ENCODE data around the gene GMDS. TPM values are rescaled to one million over a fixed set of nuclear protein-coding genes. Genes with fewer than 3 reads are reported as not detected.

GMDS gene
- total and polyA plus RNA-seq, 2 donors (not counting 3 experiments of a cell fraction or from before 2014, with no cell fraction given): 9.8 to 23.5 TPM

GRCh38 chr6:1720620-1721322, 524.6 kb downstream of the GMDS start:
- peaks cover 11% of the 10 kb centered on the region for H3K4me1 ChIP-seq (ENCODE audit: control insufficient read depth, extremely low read depth, insufficient read depth, low read length)
- no peaks in the 10 kb centered on the region for H3K27me3 ChIP-seq (ENCODE audit: control insufficient read depth in 2 of 2, insufficient read depth in 2 of 2, low read length in 2 of 2)
- no peaks in the 10 kb centered on the region for H3K36me3 ChIP-seq (ENCODE audit: control insufficient read depth in 2 of 2, extremely low read depth in 1 of 2, insufficient read depth in 2 of 2, low read length in 2 of 2)
- H3K9me3 ChIP-seq (replicated peaks; ENCODE audit: control insufficient read depth, insufficient read depth, low read length): no peaks in the 10 kb centered on the region
- CTCF ChIA-PET: interaction anchor here (1.1 to 1.3 kb wide), 2 partner anchors 11 to 142 kb away, joined by 3 read pairs; no protein-coding TSS in a partner anchor
- H3K9me1 ChIP-seq (replicated peaks; ENCODE audit: control insufficient read depth, extremely low read depth, insufficient read depth, low read length): no peaks in the 10 kb centered on the region
- no peaks in the 10 kb centered on the region for H3K79me2 ChIP-seq (ENCODE audit: control insufficient read depth, insufficient read depth, low read length)
- no peak for FAIRE-seq
- no peak for TF ChIP-seq MAX (IDR thresholded peaks at IDR 0.05; ENCODE audit: insufficient read depth, insufficient read length)
- POLR2A ChIA-PET: no interaction called here
- BruUV-seq (replicated peaks): no TSS peak
- dilution Hi-C loops (cut with MboI; ENCODE audit: extremely low pct_ligation_motif_present, low sequenced_read_pairs) (no loop called here), intact Hi-C loops (cut with micrococcal nuclease) (loop anchor here (10.0 kb wide), 1 partner anchor 294 kb away; no protein-coding TSS in a partner anchor)
- H2AFZ ChIP-seq (ENCODE audit: low read depth, low read length): no peak overlapping the region
- H3K9ac ChIP-seq (replicated peaks; ENCODE audit: extremely low read depth, insufficient read depth, low read length): no peak overlapping the region
- no peak for DNase-seq (ENCODE audit: low read depth, low spot score)
- no peak overlapping the region for H3K4me3 ChIP-seq (replicated peaks in 1 of 3; ENCODE audit: insufficient read depth in 1 of 3, low read depth in 1 of 3, low read length in 3 of 3)
- no peaks in the 10 kb centered on the region for H4K20me1 ChIP-seq (replicated peaks; ENCODE audit: control insufficient read depth, extremely low read depth, insufficient read depth, low read length)
- no peak overlapping the region for H3K4me2 ChIP-seq (ENCODE audit: insufficient read depth, low read length)
- H3K27ac ChIP-seq (ENCODE audit: insufficient read depth, low read depth, low read length): no peak overlapping the region

- Histone ChIP-seq H3K27me3 (ENCODE audit: control insufficient read depth in 2 of 2, insufficient read depth in 2 of 2, low read length in 2 of 2) (no peaks in the 10 kb centered on the region), H3K9me3 (replicated peaks; ENCODE audit: control insufficient read depth, insufficient read depth, low read length) (no peaks in the 10 kb centered on the region), H3K9ac (replicated peaks; ENCODE audit: extremely low read depth, insufficient read depth, low read length) (no peak overlapping the region), H3K4me2 (ENCODE audit: insufficient read depth, low read length) (no peak overlapping the region), H3K27ac (ENCODE audit: insufficient read depth, low read depth, low read length) (no peak overlapping the region), H3K79me2 (ENCODE audit: control insufficient read depth, insufficient read depth, low read length) (no peaks in the 10 kb centered on the region), H3K4me3 (replicated peaks in 1 of 3; ENCODE audit: insufficient read depth in 1 of 3, low read depth in 1 of 3, low read length in 3 of 3) (no peak overlapping the region), H3K4me1 (ENCODE audit: control insufficient read depth, extremely low read depth, insufficient read depth, low read length) (peaks cover 10% of the 10 kb centered on the region), H4K20me1 (replicated peaks; ENCODE audit: control insufficient read depth, extremely low read depth, insufficient read depth, low read length) (no peaks in the 10 kb centered on the region), H2AFZ (ENCODE audit: low read depth, low read length) (no peak overlapping the region), H3K9me1 (replicated peaks; ENCODE audit: control insufficient read depth, extremely low read depth, insufficient read depth, low read length) (no peaks in the 10 kb centered on the region), H3K36me3 (ENCODE audit: control insufficient read depth in 2 of 2, extremely low read depth in 1 of 2, insufficient read depth in 2 of 2, low read length in 2 of 2) (no peaks in the 10 kb centered on the region)
- ChIA-PET CTCF (no interaction called here), POLR2A (no interaction called here)
- TF ChIP-seq MAX (IDR thresholded peaks at IDR 0.05; ENCODE audit: insufficient read depth, insufficient read length) (no peak), POLR2A (IDR thresholded peaks at IDR 0.05; ENCODE audit: low read depth, low read length) (no peak), POLR2AphosphoS5 (IDR thresholded peaks at IDR 0.05; ENCODE audit: insufficient read depth, low read depth, low read length) (no peak), FOS (IDR thresholded peaks at IDR 0.05; ENCODE audit: borderline replicate concordance, insufficient read depth, low read length) (no peak), GATA2 (IDR thresholded peaks at IDR 0.05; ENCODE audit: insufficient read depth, insufficient read length, low read depth, low read length) (no peak), JUN (IDR thresholded peaks at IDR 0.05; ENCODE audit: borderline replicate concordance, insufficient read depth, insufficient read length, low read depth) (no peak), MYC (IDR thresholded peaks at IDR 0.05; ENCODE audit: low read depth, low read length) (no peak), EZH2 (IDR thresholded peaks at IDR 0.05; ENCODE audit: borderline replicate concordance, low read depth, low read length, severe bottlenecking) (no peak), CTCF (IDR thresholded peaks at IDR 0.05; ENCODE audit: extremely low read depth in 1 of 2, insufficient read depth in 1 of 2, low read depth in 1 of 2, low read length in 2 of 2) (no peak)
- DNase-seq (ENCODE audit: low read depth, low spot score) (no peak), FAIRE-seq (no peak)
- dilution Hi-C loops (cut with MboI; ENCODE audit: extremely low pct_ligation_motif_present, low sequenced_read_pairs) (no loop called here), intact Hi-C loops (cut with micrococcal nuclease) (loop anchor here (10.0 kb wide), 1 partner anchor 295 kb away; no protein-coding TSS in a partner anchor)
- BruUV-seq (replicated peaks): no TSS peak
Measured at GRCh38 chr6:1719922-1720321, 525.5 kb downstream of the GMDS start.

Data from endothelial cell of umbilical vein (primary cell).